GM18867 (cell line): ENCODE measurements around the gene PHC3.
A peak's percentile ranks its signal among the peaks of the same experiment; 100 is the strongest.

ENCODE experiments used
- ATAC-seq: cut with Tn5 transposase; IDR thresholded peaks from one replicate; pipeline ENCODE4 v1.9.1; 2021; ENCODE audit warnings: mild to moderate bottlenecking, moderate library complexity; ENCODE audit not compliant: unreplicated experiment

The PHC3 gene

GRCh38 chr3:170189398-170190256, 8.1 kb upstream of the PHC3 start:
- ATAC-seq, result no peak

- peak; percentile 20 for ATAC-seq
These were observed 1.2 kb downstream of the PHC3 start for GRCh38 chr3:170180079-170180907.

GRCh38 chr3:170179432-170179831, 2.1 kb downstream of the PHC3 start:
- no peak for ATAC-seq

GRCh38 chr3:170178651-170179050, 2.9 kb downstream of the PHC3 start:
- peak; percentile 33 for ATAC-seq

DNA sequence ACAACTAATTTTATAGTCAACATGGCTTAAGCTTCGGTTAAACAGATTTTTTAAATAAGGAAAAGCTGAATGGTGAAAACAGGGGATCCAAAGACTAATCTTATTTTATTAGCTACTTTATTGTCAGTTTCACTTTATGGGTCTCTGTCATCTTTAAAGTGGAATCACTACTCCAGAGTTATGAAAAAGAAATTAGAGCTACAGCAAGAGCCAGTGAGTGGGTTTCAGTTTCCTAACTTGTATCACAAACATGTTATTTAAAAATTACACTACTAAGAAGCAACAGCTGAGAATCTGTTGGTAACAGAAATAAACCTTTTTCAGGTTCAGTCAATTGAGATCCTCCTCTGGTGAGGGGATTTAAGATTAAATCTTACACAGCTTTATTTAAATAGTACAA, 10.0 kb downstream of the PHC3 start:
- peak; percentile 87 for ATAC-seq

- ATAC-seq, result no peak
These were observed 16.8 kb downstream of the PHC3 start for GRCh38 chr3:170164717-170165116.

DNA sequence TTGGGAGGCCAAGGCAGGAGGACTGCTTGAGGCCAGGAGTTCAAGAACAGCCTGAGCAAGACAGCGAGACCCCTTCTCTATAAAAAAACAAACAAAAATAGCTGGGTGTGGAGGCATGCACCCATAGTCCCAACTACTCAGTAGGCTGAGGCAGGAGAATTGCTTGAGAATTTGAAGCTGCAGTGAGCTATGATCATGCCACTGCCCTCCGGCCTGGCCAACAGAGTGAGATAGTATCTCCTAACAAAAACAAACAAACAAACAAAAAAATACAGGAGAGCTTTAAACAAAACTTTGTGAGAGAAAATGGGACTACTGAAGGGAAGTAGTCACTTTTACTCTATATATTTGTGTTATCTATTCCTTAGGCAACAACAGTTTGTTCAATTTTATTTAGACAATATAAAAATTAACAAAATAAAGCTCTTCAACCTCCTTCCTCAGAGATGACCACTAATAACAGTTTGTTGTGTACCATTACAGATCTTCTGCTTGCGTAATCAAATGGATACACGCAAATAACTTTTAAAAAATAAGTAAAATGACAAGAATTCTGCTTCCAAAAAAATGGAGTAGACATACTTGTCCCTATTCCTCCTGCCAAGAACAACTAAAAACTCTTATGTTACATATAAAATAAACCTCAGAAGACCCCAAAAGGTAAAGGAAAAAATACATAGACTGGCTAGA, 17.4 kb downstream of the PHC3 start:
- no peak for ATAC-seq

- ATAC-seq, result no peak
These were observed 18.9 kb downstream of the PHC3 start for GRCh38 chr3:170162630-170163029.

DNA sequence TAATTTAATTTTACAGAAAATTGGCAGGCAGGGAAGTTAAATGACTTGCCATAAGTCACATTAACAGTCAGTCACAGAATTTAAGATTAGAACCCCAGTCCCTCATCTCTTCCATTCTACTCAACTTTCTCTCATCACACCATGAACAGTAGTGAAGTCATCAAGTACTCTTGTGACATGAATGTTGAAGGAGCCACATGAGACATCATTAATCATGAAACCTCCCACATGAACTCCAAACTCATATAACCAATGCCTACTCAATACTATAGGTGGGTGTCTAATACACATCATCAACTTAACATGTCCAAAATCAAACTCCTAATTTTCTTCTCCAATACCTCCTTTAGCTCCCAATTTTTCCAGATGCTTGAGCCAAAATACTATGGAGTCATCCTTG, 19.5 kb downstream of the PHC3 start:
- ATAC-seq, result no peak

GRCh38 chr3:170159933-170160332, 21.6 kb downstream of the PHC3 start:
- ATAC-seq, result no peak

DNA sequence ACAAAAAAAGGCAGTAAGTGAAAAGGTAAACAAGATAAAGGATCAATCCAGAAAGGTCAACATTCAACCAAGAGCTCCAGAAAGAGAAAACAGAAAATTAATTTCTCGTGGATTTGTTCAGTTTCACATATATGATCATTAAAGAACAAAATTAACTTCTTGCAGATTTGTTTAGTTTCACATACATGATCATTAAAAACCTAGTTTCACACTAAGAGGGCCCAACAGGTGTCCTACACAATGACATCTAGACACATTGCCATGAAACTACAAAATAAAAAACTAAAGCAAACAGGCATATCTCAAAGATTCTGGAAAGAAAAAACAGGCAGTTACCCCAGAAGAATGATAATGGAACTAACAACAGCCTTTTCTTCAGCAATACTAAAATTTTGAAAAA, 22.1 kb downstream of the PHC3 start:
- ATAC-seq, result no peak

DNA sequence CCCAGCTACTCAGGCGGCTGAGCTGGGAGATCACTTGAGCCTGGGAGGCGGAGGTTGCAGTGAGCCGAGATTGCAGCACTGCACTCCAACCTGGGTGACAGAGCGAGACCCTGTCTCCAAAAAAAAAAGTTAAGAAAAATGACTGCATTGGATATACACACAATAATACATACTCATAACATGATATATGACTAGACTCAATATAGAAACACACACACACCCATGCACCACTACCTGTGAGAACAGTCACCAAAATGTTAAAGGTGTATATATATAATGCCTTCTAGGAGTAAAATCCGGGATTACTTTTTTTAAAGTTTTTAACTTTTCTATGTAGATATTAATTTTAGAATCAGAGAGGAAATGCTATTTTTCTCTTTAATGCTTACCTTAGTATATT, 25.9 kb downstream of the PHC3 start:
- ATAC-seq, result no peak

DNA sequence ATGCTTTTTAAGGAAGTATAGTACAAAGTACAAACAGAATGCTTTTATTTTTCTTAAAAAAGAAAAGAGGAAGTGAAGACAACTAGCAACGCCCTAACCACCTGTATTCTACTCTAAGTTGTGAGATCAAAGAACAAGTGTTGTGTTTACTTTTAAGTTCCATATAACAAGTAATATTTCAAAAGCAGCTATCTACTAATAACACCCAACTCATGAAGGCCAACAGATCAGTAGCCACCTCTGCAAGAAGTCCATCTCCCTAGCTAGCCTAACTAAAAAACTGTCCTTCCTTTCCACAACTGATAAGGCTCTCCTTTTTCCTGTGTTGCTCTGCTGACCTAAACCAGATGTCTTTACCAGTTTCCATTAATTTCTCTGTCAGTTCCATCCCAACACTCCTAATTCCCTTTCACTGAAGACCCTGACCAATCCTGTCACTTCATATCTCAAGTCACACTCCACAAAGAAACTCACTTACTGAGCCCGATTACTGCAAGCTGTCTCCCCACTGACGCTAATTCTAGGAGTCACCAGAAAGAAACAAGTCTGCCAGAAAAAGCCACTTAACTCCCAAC, 26.9 kb downstream of the PHC3 start:
- peak; percentile 88 for ATAC-seq

DNA sequence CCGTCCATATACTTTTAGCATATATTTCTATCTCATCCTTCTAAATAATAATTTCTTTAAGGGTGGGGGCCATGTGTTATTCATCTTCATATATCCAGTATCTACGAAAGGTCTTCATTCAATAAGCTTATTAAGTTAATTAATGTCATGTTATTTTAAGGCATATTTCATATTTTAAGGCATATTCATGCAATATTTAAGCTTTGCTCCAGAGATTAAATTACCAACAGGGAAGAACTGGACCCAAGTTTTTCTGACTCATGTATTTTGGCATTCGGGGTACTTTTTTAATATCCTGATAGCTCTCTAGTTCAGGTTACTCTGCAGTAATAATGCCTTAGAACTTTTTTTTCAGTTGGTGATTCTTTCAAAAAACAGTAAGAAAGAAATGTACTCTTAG, 27.4 kb downstream of the PHC3 start:
- ATAC-seq, result no peak

- no peak for ATAC-seq
These were observed 30.0 kb downstream of the PHC3 start for GRCh38 chr3:170151536-170151935.

- ATAC-seq, result no peak
These were observed 32.5 kb downstream of the PHC3 start for GRCh38 chr3:170149016-170149415.

DNA sequence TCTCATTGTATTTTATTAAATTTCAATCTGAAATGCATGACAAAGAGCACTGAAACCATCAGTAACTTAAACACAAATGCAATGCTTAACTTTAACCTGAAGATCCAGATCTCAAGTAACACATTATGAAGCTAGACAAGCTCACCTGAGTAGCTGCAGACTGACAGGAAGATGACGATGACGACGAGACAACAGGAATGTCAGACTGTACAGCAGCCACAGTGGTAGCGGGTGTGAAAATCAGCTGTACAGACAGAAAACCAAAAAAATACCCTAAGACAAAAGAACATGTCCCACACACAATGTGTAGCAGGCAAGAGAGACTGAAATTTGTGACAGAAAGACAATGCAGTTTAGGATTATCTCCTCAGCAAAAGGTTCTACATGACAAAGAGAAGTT, 36.3 kb downstream of the PHC3 start:
- no peak for ATAC-seq

DNA sequence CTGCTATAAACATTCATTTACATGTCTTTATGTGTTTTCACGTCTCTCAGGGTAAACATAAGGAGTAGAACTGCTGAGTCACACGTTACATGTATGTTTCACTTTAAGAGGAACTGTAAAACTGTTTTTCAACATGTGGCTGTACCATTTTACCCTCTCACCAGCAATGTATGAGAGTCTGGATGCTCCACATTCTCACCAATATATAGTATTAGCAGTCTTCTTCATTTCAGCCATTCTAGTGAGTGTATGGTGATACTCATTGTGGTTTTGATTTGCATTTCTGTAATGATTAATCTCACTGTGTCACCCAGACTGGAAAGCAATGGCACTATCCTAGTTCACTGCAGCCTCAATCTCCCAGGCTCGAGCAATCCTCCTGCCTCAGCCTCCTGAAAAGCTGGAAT, 37.1 kb downstream of the PHC3 start:
- peak; percentile 94 for ATAC-seq

DNA sequence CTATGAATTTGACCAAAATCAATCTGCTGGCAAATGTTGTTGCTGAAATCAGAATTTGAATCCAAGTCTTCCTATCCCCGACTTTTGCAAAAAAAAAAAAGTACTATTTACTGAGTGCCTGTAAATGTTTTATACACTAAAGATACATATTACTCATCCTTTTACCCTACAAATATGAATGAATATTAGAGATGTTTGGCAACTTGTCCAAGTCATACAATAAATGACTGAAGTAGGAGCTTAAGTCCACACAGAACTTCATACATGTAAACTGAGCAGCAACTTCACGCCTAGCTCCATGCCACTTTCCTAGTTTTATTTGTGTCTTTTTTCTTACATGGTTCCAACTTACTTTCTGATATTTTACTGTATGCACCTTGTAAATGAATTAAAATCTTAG, 39.2 kb downstream of the PHC3 start:
- no peak for ATAC-seq

DNA sequence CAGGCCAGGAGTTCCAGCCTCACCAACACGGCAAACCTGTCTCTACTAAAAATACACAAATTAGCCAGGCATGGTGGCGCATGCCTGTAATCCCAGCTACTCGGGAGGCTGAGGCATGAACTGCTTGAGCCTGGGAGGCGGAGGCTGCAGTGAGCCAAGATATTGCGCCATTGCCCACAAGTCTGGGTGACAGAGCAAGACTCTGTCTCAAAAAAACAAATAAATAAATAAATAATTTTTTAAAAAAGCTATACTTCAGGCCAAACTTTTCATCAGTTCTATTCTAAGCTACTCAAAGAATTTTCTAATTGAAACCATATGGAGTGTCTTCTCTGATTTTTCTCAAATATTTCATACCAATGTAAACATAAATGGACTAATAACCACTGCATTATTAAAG, 43.5 kb downstream of the PHC3 start:
- no peak for ATAC-seq

GRCh38 chr3:170132335-170132734, 49.2 kb downstream of the PHC3 start:
- no peak for ATAC-seq
